ENCODE results near the gene AGAP3.

The AGAP3 gene

GRCh38 chr7:151088019-151088855 lies 2.0 kb downstream of the AGAP3 start:
- no peak for DNase-seq (ENCODE audit: low read depth in 2 of 2)

- no peak for DNase-seq (ENCODE audit: low read depth in 2 of 2)
Observed at GRCh38 chr7:151088856-151089699, 2.8 kb downstream of the AGAP3 start.

GRCh38 chr7:151089893-151090730 lies 3.8 kb downstream of the AGAP3 start:
- no peak for DNase-seq (ENCODE audit: low read depth in 2 of 2)

GRCh38 chr7:151091003-151091402 lies 4.7 kb downstream of the AGAP3 start:
- DNase-seq (ENCODE audit: low read depth in 2 of 2) = no peak

GRCh38 chr7:151091431-151091830 lies 5.2 kb downstream of the AGAP3 start:
- DNase-seq (ENCODE audit: low read depth in 2 of 2) = no peak

GRCh38 chr7:151091988-151092387 lies 5.7 kb downstream of the AGAP3 start:
- DNase-seq (ENCODE audit: low read depth in 2 of 2) = no peak

- DNase-seq (ENCODE audit: low read depth in 2 of 2) = no peak
Observed at GRCh38 chr7:151093748-151094147, 7.5 kb downstream of the AGAP3 start.

- DNase-seq (ENCODE audit: low read depth in 2 of 2) = no peak
Observed at GRCh38 chr7:151094675-151095074, 8.4 kb downstream of the AGAP3 start.

GRCh38 chr7:151095123-151095797 lies 9.0 kb downstream of the AGAP3 start:
- DNase-seq (ENCODE audit: low read depth in 2 of 2) = no peak

- DNase-seq (ENCODE audit: low read depth in 2 of 2) = no peak
Observed at GRCh38 chr7:151095828-151096475, 9.7 kb downstream of the AGAP3 start.

- no peak for DNase-seq (ENCODE audit: low read depth in 2 of 2)
Observed at GRCh38 chr7:151099486-151100211, 13.4 kb downstream of the AGAP3 start.

GRCh38 chr7:151100921-151101320 lies 14.6 kb downstream of the AGAP3 start:
- no peak for DNase-seq (ENCODE audit: low read depth in 2 of 2)

- DNase-seq (ENCODE audit: low read depth in 2 of 2) = no peak
Observed at GRCh38 chr7:151101621-151102396, 15.5 kb downstream of the AGAP3 start.

GRCh38 chr7:151102991-151103390 lies 16.7 kb downstream of the AGAP3 start:
- no peak for DNase-seq (ENCODE audit: low read depth in 2 of 2)

GRCh38 chr7:151103973-151104372 lies 17.7 kb downstream of the AGAP3 start:
- DNase-seq (ENCODE audit: low read depth in 2 of 2) = no peak

GRCh38 chr7:151104411-151105235 lies 18.3 kb downstream of the AGAP3 start:
- DNase-seq (ENCODE audit: low read depth in 2 of 2) = no peak

GRCh38 chr7:151107882-151108281 lies 21.6 kb downstream of the AGAP3 start:
- DNase-seq (ENCODE audit: low read depth in 2 of 2) = no peak

Data from stimulated activated CD4-positive, alpha-beta T cell treated with anti-CD3 and anti-CD28 coated beads, Interleukin-1b, Interleukin-23, amount 100 ng/mL, for 4 hours (primary cell).